HepG2 (cell line): ENCODE results near the gene AGAP3. TPM values are rescaled to one million over a fixed set of nuclear protein-coding genes. Genes with fewer than 3 reads are reported as not detected.

Experiments used
- CCAR2 ChIP-seq: fragments of 200-400 bp; formaldehyde crosslinking; optimal IDR thresholded peaks from 2 replicates; pipeline ENCODE3; 2018; ENCODE audit warnings: low read depth, mild to moderate bottlenecking, low read length, moderate library complexity
- CREB1 ChIP-seq, 2 experiments: fragments of 450-650 bp in 1 of 2; IDR thresholded peaks; 2 replicates each; pipeline ENCODE4 v1.6.1; 2016 to 2017; ENCODE audit warnings: control low read depth in 1 of 2, mild to moderate bottlenecking in 1 of 2, missing compliant biosample characterization in 1 of 2, missing genetic modification characterization in 1 of 2
- FIP1L1 ChIP-seq: fragments of 200-400 bp; formaldehyde crosslinking; IDR thresholded peaks from 2 replicates; pipeline ENCODE4 v1.6.1; 2018; ENCODE audit warnings: low read depth, mild to moderate bottlenecking, low read length, moderate library complexity, borderline replicate concordance; ENCODE audit not compliant: insufficient read depth
- HNF4A ChIP-seq: sonication (generic); formaldehyde crosslinking; IDR thresholded peaks from 2 replicates; pipeline ENCODE4 v1.4.0; 2020; ENCODE audit warnings: missing genetic modification reagents
- HNRNPUL1 ChIP-seq: fragments of 200-400 bp; formaldehyde crosslinking; IDR thresholded peaks from 2 replicates; pipeline ENCODE4 v1.6.1; 2017; ENCODE audit warnings: low read depth, mild to moderate bottlenecking, low read length, moderate library complexity
- KMT2B ChIP-seq: IDR thresholded peaks from 2 replicates; pipeline ENCODE4 v1.6.1; 2016; ENCODE audit warnings: missing genetic modification reagents, missing compliant biosample characterization
- PHF20 ChIP-seq: sonication (generic); formaldehyde crosslinking; IDR thresholded peaks from 2 replicates; pipeline ENCODE4 v1.5.0; 2020; ENCODE audit warnings: mild to moderate bottlenecking, missing genetic modification reagents
- PPARG ChIP-seq: conservative IDR thresholded peaks from 2 replicates; pipeline ENCODE4 v1.6.1; 2016; ENCODE audit warnings: missing biosample characterization, missing genetic modification reagents
- PRDM15 ChIP-seq: sonication (generic); formaldehyde crosslinking; IDR thresholded peaks from 2 replicates; pipeline ENCODE4 v1.4.0; 2020; ENCODE audit warnings: missing genetic modification reagents
- SMYD3 ChIP-seq: sonication (generic); formaldehyde crosslinking; IDR thresholded peaks from 2 replicates; pipeline ENCODE4 v1.8.1; 2023; ENCODE audit warnings: mild to moderate bottlenecking, missing genetic modification reagents
- SRSF9 ChIP-seq: fragments of 200-400 bp; formaldehyde crosslinking; IDR thresholded peaks from 2 replicates; pipeline ENCODE4 v1.6.1; 2018; ENCODE audit warnings: borderline replicate concordance, mild to moderate bottlenecking, low read depth, low read length; ENCODE audit not compliant: insufficient read depth, poor library complexity, severe bottlenecking
- TBP ChIP-seq: sonication (generic); formaldehyde crosslinking; IDR thresholded peaks from 2 replicates; pipeline ENCODE4 v1.5.0; 2020; ENCODE audit warnings: missing genetic modification reagents
- TFAP4 ChIP-seq: sonication (generic); IDR thresholded peaks from 2 replicates; pipeline ENCODE4 v1.6.1; 2016; ENCODE audit warnings: low read depth, borderline replicate concordance
- ZHX1 ChIP-seq: sonication (generic); formaldehyde crosslinking; IDR thresholded peaks from 2 replicates; pipeline ENCODE4 v1.8.1; 2022; ENCODE audit warnings: low read depth, mild to moderate bottlenecking, missing genetic modification reagents
- ZMYM3 ChIP-seq: sonication (generic); formaldehyde crosslinking; IDR thresholded peaks from 2 replicates; pipeline ENCODE4 v1.5.1; 2020; ENCODE audit warnings: mild to moderate bottlenecking, missing genetic modification reagents
- ZNF253 ChIP-seq: sonication (generic); formaldehyde crosslinking; IDR thresholded peaks from 2 replicates; pipeline ENCODE4 v1.8.0; 2022; ENCODE audit warnings: mild to moderate bottlenecking, missing genetic modification reagents, borderline replicate concordance
- ZNF496 ChIP-seq: sonication (generic); formaldehyde crosslinking; IDR thresholded peaks from 2 replicates; pipeline ENCODE4 v1.8.1; 2023; ENCODE audit warnings: mild to moderate bottlenecking, moderate library complexity, missing genetic modification reagents; ENCODE audit not compliant: insufficient replicate concordance
- ZNF841 ChIP-seq: sonication (generic); formaldehyde crosslinking; IDR thresholded peaks from 2 replicates; pipeline ENCODE4 v1.8.1; 2023; ENCODE audit warnings: missing genetic modification reagents, borderline replicate concordance
- polyA plus RNA-seq, 8 experiments: library from polyadenylated mRNA; depleted of rRNA in 3 of 8; stranded (reverse) in 7 of 8; unstranded in 1 of 8; fragments of >200 nt; fragmentation: Illumina TruSeq in 4 of 8; extraction: Trizol in 4 of 8; gene quantifications; 2 replicates each; pipeline versions ENCODE4 v1.2.1 to v1.2.3, GENCODE V29; 2011 to 2016; ENCODE audit warnings: low read depth in 4 of 8, missing spikeins in 1 of 8, mixed read lengths in 1 of 8; ENCODE audit not compliant: insufficient read depth in 1 of 8
- total RNA-seq, 5 experiments: library from RNA; depleted of rRNA; stranded (reverse); fragments of >200 nt; fragmentation: Illumina TruSeq; extraction: Trizol; gene quantifications; 2 replicates each; pipeline ENCODE4 v1.2.3, GENCODE V29; 2016; ENCODE audit warnings: low read depth in 1 of 5
- TF ChIP-seq, protein P1 (sequence below): sonication (generic); formaldehyde crosslinking; IDR thresholded peaks from 2 replicates; pipeline ENCODE4 v1.4.0; 2020; ENCODE audit warnings: mild to moderate bottlenecking, missing genetic modification reagents

The AGAP3 gene
- total and polyA plus RNA-seq, 2 of the 13 experiments (the other 11 are each of a cell fraction or from before 2014, with no cell fraction given), result 31.3 to 61.4 TPM

GRCh38 chr7:151083071-151083823 is 3.0 kb upstream of the AGAP3 start, which contains the start of gene TMUB1 (continued):
- TF ChIP-seq ZHX1 (CRISPR knock-in tag) (no peak), KMT2B (CRISPR knock-in tag) (no peak), CREB1 (IDR thresholded peaks at IDR 0.05) (0 out of 2 replicates have a peak, but pooled peaks have one; percentile 13), CREB1 (CRISPR knock-in tag; IDR thresholded peaks at IDR 0.05) (no peak), CCAR2 (no peak), PRDM15 (no peak), SRSF9 (no peak), SMYD3 (CRISPR knock-in tag) (no peak), ZNF253 (CRISPR knock-in tag) (no peak), ZNF496 (CRISPR knock-in tag) (no peak), HNRNPUL1 (no peak), FIP1L1 (no peak), TBP (CRISPR knock-in tag) (no peak), ZNF841 (CRISPR knock-in tag) (no peak), PPARG (CRISPR knock-in tag) (no peak), HNF4A (no peak), TFAP4 (0 out of 2 replicates have a peak, but pooled peaks have one; percentile 24), ZMYM3 (CRISPR knock-in tag) (no peak), PHF20 (CRISPR knock-in tag) (no peak)
- TF ChIP-seq, protein P1, sequence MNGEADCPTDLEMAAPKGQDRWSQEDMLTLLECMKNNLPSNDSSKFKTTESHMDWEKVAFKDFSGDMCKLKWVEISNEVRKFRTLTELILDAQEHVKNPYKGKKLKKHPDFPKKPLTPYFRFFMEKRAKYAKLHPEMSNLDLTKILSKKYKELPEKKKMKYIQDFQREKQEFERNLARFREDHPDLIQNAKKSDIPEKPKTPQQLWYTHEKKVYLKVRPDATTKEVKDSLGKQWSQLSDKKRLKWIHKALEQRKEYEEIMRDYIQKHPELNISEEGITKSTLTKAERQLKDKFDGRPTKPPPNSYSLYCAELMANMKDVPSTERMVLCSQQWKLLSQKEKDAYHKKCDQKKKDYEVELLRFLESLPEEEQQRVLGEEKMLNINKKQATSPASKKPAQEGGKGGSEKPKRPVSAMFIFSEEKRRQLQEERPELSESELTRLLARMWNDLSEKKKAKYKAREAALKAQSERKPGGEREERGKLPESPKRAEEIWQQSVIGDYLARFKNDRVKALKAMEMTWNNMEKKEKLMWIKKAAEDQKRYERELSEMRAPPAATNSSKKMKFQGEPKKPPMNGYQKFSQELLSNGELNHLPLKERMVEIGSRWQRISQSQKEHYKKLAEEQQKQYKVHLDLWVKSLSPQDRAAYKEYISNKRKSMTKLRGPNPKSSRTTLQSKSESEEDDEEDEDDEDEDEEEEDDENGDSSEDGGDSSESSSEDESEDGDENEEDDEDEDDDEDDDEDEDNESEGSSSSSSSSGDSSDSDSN (CRISPR knock-in tag), result peak; percentile 20; the same call in 1 of the 2 replicates
